Measurements from ENCODE around the gene SCFD2.

The SCFD2 gene

GRCh38 chr4:53326535-53326934, 39.3 kb downstream of the SCFD2 start:
- no peak for DNase-seq (ENCODE audit: low read depth)
- no peak for TF ChIP-seq CTCF (conservative IDR thresholded peaks at IDR 0.05; ENCODE audit: low read length)
- no peak overlapping the region for H3K4me3 ChIP-seq (ENCODE audit: low read length)

- TF ChIP-seq CTCF (conservative IDR thresholded peaks at IDR 0.05; ENCODE audit: low read length) = no peak
- H3K4me3 ChIP-seq (ENCODE audit: low read length) = no peak overlapping the region
- DNase-seq (ENCODE audit: low read depth) = no peak
These were observed 43.2 kb downstream of the SCFD2 start for GRCh38 chr4:53322696-53323095.

- DNase-seq (ENCODE audit: low read depth) = no peak
- no peak for TF ChIP-seq CTCF (conservative IDR thresholded peaks at IDR 0.05; ENCODE audit: low read length)
- peak overlapping the region; percentile 37 for H3K4me3 ChIP-seq (ENCODE audit: low read length)
These were observed 43.9 kb downstream of the SCFD2 start for GRCh38 chr4:53321984-53322289.

- peak; percentile 97 for DNase-seq (ENCODE audit: low read depth)
- peak overlapping the region; percentile 37 for H3K4me3 ChIP-seq (ENCODE audit: low read length)
- TF ChIP-seq CTCF (conservative IDR thresholded peaks at IDR 0.05; ENCODE audit: low read length) = no peak
These were observed 44.5 kb downstream of the SCFD2 start for GRCh38 chr4:53321151-53321983.

- DNase-seq (ENCODE audit: low read depth) = peak; percentile 54
- TF ChIP-seq CTCF (conservative IDR thresholded peaks at IDR 0.05; ENCODE audit: low read length) = no peak
These were observed 50.6 kb downstream of the SCFD2 start for GRCh38 chr4:53315300-53315699.

GRCh38 chr4:53314252-53314651, 51.6 kb downstream of the SCFD2 start:
- no peak for DNase-seq (ENCODE audit: low read depth)
- TF ChIP-seq CTCF (conservative IDR thresholded peaks at IDR 0.05; ENCODE audit: low read length) = no peak

More at GRCh38 chr4:53315300-53315699, 50.6 kb downstream of the SCFD2 start:
- no peak overlapping the region for H3K4me3 ChIP-seq (ENCODE audit: low read length)

GRCh38 chr4:53313510-53313909, 52.4 kb downstream of the SCFD2 start:
- DNase-seq (ENCODE audit: low read depth) = peak; percentile 50
- no peak overlapping the region for H3K4me3 ChIP-seq (ENCODE audit: low read length)
- TF ChIP-seq CTCF (conservative IDR thresholded peaks at IDR 0.05; ENCODE audit: low read length) = peak; percentile 49

More at GRCh38 chr4:53314252-53314651, 51.6 kb downstream of the SCFD2 start:
- H3K4me3 ChIP-seq (ENCODE audit: low read length) = no peak overlapping the region

All from AG10803 (cell line).